ENCODE results near the gene VPS72.

The VPS72 gene

GRCh38 chr1:151175041-151175741 is 14.8 kb downstream of the VPS72 start:
- H3K27ac Mint-ChIP-seq (ENCODE audit: low read depth): peak overlapping the region; percentile 33
- ATAC-seq (replicated peaks; ENCODE audit: extremely low read depth, poor library complexity, severe bottlenecking): no peak
- H3K4me3 Mint-ChIP-seq: no peak overlapping the region
- no peaks in the 10 kb centered on the region for H3K27me3 Mint-ChIP-seq
- peaks cover 7% of the 10 kb centered on the region for H3K4me1 Mint-ChIP-seq
- peaks cover 48% of the 10 kb centered on the region for H3K36me3 Mint-ChIP-seq (ENCODE audit: insufficient read depth)
- no peak for DNase-seq (ENCODE audit: low spot score in 2 of 2)
- H3K9me3 Mint-ChIP-seq: no peaks in the 10 kb centered on the region

GRCh38 chr1:151171190-151171589 is 18.8 kb downstream of the VPS72 start:
- ATAC-seq (replicated peaks; ENCODE audit: extremely low read depth, poor library complexity, severe bottlenecking) (no peak), DNase-seq (ENCODE audit: low spot score in 2 of 2) (no peak)
- Mint-ChIP-seq H3K27me3 (no peaks in the 10 kb centered on the region), H3K9me3 (no peaks in the 10 kb centered on the region), H3K4me3 (no peak overlapping the region), H3K36me3 (ENCODE audit: insufficient read depth) (peaks cover 54% of the 10 kb centered on the region), H3K4me1 (peaks cover 19% of the 10 kb centered on the region), H3K27ac (ENCODE audit: low read depth) (no peak overlapping the region)

DNA sequence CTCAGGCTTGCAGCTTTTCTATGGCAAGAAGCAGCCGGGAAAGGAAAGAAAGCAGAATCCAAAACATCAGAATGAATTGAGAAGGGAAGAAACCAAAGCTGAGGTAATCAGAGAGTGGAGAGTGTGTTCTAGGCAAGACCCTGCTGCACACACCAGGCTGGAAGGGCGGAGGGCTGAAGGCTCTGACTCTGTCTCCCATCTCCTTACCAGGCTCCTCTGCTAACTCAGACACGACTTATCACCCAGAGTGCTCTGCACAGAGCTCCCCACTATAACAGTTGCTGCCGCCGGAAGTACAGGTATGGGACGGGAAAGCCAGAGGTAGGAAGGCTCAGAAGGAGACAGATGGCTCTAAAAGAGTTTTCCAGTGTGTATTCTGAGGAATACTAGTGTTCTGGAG is 22.9 kb downstream of the VPS72 start:
- DNase-seq (ENCODE audit: low spot score in 2 of 2): no peak
- Mint-ChIP-seq H3K27ac (ENCODE audit: low read depth) (peak overlapping the region; percentile 96), H3K9me3 (no peaks in the 10 kb centered on the region), H3K4me3 (peak overlapping the region; percentile 89), H3K27me3 (no peaks in the 10 kb centered on the region), H3K36me3 (ENCODE audit: insufficient read depth) (peaks cover 51% of the 10 kb centered on the region), H3K4me1 (peaks cover 40% of the 10 kb centered on the region)
- no peak for ATAC-seq (replicated peaks; ENCODE audit: extremely low read depth, poor library complexity, severe bottlenecking)

DNA sequence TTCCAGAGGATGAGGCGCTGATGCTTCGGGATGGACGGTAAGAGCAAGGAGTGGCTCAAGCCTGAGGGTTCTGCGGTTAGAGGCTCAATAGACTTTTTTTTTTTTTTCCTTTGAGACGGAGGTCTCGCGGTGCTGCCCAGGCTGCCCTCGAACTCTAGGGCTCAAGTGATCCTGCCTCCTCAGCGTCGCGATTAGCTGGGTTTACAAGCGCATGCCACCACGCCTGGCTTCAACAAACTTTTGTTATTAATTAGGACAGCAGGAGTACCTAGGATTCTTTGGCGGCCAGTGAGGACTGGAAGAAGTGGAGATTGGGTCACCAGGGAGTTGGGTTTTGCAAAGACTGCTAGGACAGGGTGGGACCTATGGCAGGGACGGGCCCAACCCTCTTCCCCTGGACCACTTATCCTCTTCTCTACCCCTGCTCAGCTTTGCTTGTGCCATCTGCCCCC is 23.5 kb downstream of the VPS72 start:
- Mint-ChIP-seq H3K4me3 (peak overlapping the region; percentile 89), H3K27me3 (no peaks in the 10 kb centered on the region), H3K4me1 (peaks cover 46% of the 10 kb centered on the region), H3K27ac (ENCODE audit: low read depth) (peak overlapping the region; percentile 96), H3K36me3 (ENCODE audit: insufficient read depth) (peaks cover 48% of the 10 kb centered on the region), H3K9me3 (no peaks in the 10 kb centered on the region)
- ATAC-seq (replicated peaks; ENCODE audit: extremely low read depth, poor library complexity, severe bottlenecking): no peak
- DNase-seq (ENCODE audit: low spot score in 2 of 2): no peak

DNA sequence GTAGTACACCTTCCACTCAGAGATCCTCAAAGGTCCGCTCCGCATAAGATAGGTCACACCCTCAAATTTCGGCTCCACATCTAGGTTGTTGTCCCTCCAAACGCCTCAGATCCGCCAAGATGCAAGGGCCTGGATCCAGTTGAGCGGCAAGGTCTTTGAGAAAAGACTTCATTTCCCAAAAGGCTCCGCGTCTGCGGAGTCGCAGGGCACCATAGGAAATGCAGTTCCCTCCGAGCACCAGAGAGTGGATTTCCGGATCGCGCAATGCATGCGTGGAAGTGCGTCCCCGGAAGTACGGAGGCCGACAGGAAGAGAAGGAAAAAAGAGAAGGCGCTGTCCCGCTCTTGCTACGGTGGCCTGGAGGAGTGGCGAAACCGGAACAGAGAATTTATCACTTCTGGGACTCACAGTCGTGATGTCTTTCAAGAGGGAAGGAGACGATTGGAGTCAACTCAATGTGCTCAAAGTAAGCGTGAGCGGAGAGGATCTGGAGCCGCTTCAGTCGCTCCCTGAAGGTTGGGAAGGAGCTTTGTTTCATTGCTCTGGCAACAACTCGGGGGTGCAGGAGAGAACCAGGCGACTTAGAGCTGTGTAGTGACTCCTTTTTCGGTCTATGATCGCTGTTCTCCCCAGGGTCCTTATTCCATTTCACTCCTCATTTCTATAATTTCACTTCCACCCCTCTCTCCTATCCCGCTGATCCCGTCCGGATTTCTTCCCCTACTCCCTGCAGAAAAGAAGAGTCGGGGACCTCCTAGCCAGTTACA is 24.1 kb downstream of the VPS72 start, which contains the start of the genes LYSMD1 and SCNM1:
TSS of gene LYSMD1 (minus strand) at position 165 of the 767 bp plus-strand sequence. CDS start 644 bp downstream, outside the sequence.
TSS of gene SCNM1 (plus strand) at position 407 of the 767 bp plus-strand sequence. CDS start at position 416, 9 bp downstream.
- DNase-seq (ENCODE audit: low spot score in 2 of 2) (peak; percentile 89 to 94), ATAC-seq (replicated peaks; ENCODE audit: extremely low read depth, poor library complexity, severe bottlenecking) (peak; percentile 97)
- peak within 1 kb of the TSS; percentile 89 for H3K4me3 Mint-ChIP-seq
- no peaks in the 10 kb centered on the region for H3K9me3 Mint-ChIP-seq
- H3K27me3 Mint-ChIP-seq: no peaks in the 10 kb centered on the region
- peak within 1 kb of the TSS; percentile 96 for H3K27ac Mint-ChIP-seq (ENCODE audit: low read depth)
- H3K36me3 Mint-ChIP-seq (ENCODE audit: insufficient read depth): peaks cover 49% of the 10 kb centered on the region
- H3K4me1 Mint-ChIP-seq: peaks cover 48% of the 10 kb centered on the region

DNA sequence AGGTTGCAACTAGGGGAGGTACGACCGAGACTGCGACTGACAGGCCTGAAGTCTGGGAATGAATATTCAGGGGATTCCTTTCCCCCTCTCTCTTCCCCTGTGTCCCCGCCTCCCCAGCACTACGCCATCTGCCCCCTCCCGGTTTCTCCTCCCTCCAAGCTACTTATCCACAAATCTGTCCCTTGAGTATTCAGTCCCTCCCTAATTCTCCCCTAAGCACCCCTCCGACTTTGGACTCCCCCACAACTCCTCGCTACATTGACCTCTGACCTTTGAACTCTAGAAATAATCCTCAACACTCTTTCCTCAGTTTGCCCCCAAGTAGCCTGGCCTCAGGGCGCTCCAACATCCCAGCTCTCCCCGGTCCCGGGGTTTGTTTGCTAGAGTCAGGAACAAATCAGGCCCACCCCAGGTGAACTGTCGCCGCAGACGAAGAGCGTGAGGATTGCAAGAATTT is 24.7 kb downstream of the VPS72 start:
- no peaks in the 10 kb centered on the region for H3K9me3 Mint-ChIP-seq
- H3K27me3 Mint-ChIP-seq: no peaks in the 10 kb centered on the region
- peaks cover 49% of the 10 kb centered on the region for H3K36me3 Mint-ChIP-seq (ENCODE audit: insufficient read depth)
- peak overlapping the region; percentile 96 for H3K27ac Mint-ChIP-seq (ENCODE audit: low read depth)
- peaks cover 48% of the 10 kb centered on the region for H3K4me1 Mint-ChIP-seq
- H3K4me3 Mint-ChIP-seq: peak overlapping the region; percentile 89
- DNase-seq (ENCODE audit: low spot score in 2 of 2): no peak
- peak; percentile 5 for ATAC-seq (replicated peaks; ENCODE audit: extremely low read depth, poor library complexity, severe bottlenecking)

DNA sequence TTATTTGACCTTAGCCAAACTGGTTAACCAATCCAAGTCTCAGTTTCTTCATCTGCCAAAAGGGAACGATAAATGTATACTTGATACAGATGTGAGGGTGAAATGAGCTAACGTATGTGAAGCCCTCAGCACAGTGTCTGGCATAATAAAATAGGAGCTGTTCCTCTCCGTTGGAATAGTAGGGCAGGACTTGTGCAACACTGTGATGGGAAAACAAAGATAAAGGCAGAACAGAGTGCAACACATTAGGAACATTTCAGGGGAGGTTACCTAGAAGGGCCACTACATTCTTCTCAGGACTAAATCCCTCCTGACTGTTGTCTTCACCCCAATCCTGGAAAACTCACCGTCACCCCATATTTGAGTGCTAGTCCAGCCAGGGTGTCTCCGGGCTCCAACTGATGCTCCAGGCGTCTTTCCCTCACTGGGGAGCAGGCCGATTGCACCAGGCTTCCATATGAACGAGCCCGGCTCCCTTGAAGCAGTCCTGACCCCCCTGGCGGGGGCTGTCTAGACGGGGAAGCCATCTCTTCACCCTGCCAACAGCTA is 25.2 kb downstream of the VPS72 start:
- H3K4me3 Mint-ChIP-seq: peak overlapping the region; percentile 89
- H3K27ac Mint-ChIP-seq (ENCODE audit: low read depth): peak overlapping the region; percentile 96
- no peaks in the 10 kb centered on the region for H3K9me3 Mint-ChIP-seq
- peaks cover 45% of the 10 kb centered on the region for H3K36me3 Mint-ChIP-seq (ENCODE audit: insufficient read depth)
- no peaks in the 10 kb centered on the region for H3K27me3 Mint-ChIP-seq
- ATAC-seq (replicated peaks; ENCODE audit: extremely low read depth, poor library complexity, severe bottlenecking) (no peak), DNase-seq (ENCODE audit: low spot score in 2 of 2) (no peak)
- peaks cover 50% of the 10 kb centered on the region for H3K4me1 Mint-ChIP-seq

DNA sequence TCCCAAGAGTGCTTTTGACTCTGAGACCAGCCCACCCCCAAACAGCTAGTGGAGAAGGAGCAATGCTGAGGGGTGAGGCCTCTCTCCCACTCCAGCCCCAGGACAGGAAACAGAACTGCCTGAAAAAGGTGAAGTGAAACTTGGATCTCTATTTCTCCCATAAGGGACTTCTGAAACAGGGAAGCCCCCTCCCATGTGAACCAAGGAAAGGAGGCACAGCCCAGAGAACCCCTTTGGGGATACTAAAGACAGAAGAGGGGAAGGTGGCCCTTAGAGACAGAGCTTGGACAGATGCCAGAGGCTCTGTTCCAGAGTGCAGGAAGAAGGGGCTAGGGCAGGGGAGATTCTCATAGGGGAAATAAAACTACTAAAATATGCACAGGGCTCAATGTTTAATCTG is 30.6 kb downstream of the VPS72 start:
- Mint-ChIP-seq H3K27ac (ENCODE audit: low read depth) (peak overlapping the region; percentile 71), H3K4me1 (peaks cover 58% of the 10 kb centered on the region), H3K36me3 (ENCODE audit: insufficient read depth) (peaks cover 20% of the 10 kb centered on the region), H3K27me3 (no peaks in the 10 kb centered on the region), H3K9me3 (no peaks in the 10 kb centered on the region), H3K4me3 (peak overlapping the region; percentile 93)
- DNase-seq (ENCODE audit: low spot score in 2 of 2) (no peak), ATAC-seq (replicated peaks; ENCODE audit: extremely low read depth, poor library complexity, severe bottlenecking) (no peak)

DNA sequence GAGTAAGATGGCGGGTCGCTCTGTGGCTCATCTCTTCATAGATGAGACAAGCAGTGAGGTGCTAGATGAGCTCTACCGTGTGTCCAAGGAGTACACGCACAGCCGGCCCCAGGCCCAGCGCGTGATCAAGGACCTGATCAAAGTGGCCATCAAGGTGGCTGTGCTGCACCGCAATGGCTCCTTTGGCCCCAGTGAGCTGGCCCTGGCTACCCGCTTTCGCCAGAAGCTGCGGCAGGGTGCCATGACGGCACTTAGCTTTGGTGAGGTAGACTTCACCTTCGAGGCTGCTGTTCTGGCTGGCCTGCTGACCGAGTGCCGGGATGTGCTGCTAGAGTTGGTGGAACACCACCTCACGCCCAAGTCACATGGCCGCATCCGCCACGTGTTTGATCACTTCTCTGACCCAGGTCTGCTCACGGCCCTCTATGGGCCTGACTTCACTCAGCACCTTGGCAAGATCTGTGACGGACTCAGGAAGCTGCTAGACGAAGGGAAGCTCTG is 31.2 kb downstream of the VPS72 start:
- H3K36me3 Mint-ChIP-seq (ENCODE audit: insufficient read depth): peaks cover 14% of the 10 kb centered on the region
- H3K9me3 Mint-ChIP-seq: no peaks in the 10 kb centered on the region
- no peaks in the 10 kb centered on the region for H3K27me3 Mint-ChIP-seq
- peak overlapping the region; percentile 91 for H3K27ac Mint-ChIP-seq (ENCODE audit: low read depth)
- peaks cover 58% of the 10 kb centered on the region for H3K4me1 Mint-ChIP-seq
- ATAC-seq (replicated peaks; ENCODE audit: extremely low read depth, poor library complexity, severe bottlenecking) (no peak), DNase-seq (ENCODE audit: low spot score in 2 of 2) (no peak)
- peak overlapping the region; percentile 93 for H3K4me3 Mint-ChIP-seq

DNA sequence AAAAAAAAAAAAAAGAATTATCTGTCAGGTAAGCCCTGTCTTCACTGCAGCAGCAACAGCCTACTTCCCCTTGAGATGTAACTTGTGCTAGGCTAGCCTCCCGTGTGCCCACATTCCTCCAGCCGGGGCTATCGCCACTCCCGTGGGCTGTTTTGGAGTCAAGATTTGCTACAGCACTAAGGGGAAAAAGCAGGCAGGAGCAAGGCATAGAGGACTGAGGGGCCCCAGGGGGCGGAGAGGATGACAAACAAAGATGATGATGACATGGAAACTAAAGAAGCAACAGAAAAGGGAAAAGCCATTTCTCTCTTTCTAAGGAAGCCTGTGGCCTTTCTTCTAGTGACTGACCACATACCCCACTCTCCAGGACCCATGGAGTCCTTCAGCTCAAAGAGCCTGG is 31.7 kb downstream of the VPS72 start:
- ATAC-seq (replicated peaks; ENCODE audit: extremely low read depth, poor library complexity, severe bottlenecking) (no peak), DNase-seq (ENCODE audit: low spot score in 2 of 2) (no peak)
- Mint-ChIP-seq H3K27me3 (no peaks in the 10 kb centered on the region), H3K36me3 (ENCODE audit: insufficient read depth) (peaks cover 13% of the 10 kb centered on the region), H3K4me1 (peaks cover 58% of the 10 kb centered on the region), H3K27ac (ENCODE audit: low read depth) (peak overlapping the region; percentile 91), H3K4me3 (peak overlapping the region; percentile 93), H3K9me3 (no peaks in the 10 kb centered on the region)

DNA sequence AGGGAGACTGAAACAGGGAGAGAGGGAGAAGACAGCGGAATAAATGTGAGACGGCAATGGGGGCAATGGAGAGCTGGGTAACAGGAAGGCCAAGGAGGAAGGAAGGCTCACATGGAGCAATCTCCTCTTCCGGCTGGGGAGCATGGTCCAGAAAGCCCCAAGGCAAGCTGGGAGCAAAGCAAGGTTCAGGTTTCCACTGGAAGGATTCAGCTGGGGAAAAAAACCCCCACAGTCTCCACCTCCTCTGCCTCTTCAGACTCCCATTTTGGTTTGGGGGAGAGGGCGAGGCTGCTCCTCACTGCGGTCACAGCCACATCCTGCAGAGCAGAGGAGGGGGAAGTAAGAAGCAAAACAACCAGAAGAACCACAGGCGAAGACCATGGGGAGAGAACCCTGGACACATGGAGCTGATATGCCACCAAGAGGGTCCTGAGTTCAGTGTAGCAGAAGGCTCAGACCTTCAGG is 32.9 kb downstream of the VPS72 start:
- H3K4me1 Mint-ChIP-seq: peaks cover 48% of the 10 kb centered on the region
- no peaks in the 10 kb centered on the region for H3K9me3 Mint-ChIP-seq
- ATAC-seq (replicated peaks; ENCODE audit: extremely low read depth, poor library complexity, severe bottlenecking) (peak; percentile 44), DNase-seq (ENCODE audit: low spot score in 2 of 2) (no peak)
- H3K36me3 Mint-ChIP-seq (ENCODE audit: insufficient read depth): peaks cover 13% of the 10 kb centered on the region
- peak overlapping the region; percentile 93 for H3K4me3 Mint-ChIP-seq
- H3K27ac Mint-ChIP-seq (ENCODE audit: low read depth): peak overlapping the region; percentile 91
- no peaks in the 10 kb centered on the region for H3K27me3 Mint-ChIP-seq

DNA sequence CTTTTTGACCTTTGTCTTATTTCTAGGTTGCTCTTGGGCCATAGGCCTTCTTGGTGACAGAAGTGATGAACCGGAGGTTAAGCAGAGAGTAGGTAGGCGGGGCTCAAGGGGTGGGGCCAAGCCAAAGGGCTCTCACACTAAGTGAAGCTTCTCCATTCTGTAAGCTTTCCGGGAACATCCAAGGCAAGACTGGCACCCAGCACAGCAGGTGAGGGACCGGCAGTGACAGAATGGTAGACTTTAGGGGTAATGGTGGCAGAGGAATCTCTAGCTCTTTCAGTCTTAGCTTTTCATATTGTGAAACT is 33.5 kb downstream of the VPS72 start, which contains the start of gene TNFAIP8L2:
TSS of gene TNFAIP8L2 (plus strand) at position 135 of the 305 bp plus-strand sequence. CDS start 2,049 bp downstream, outside the sequence.
- peaks cover 41% of the 10 kb centered on the region for H3K4me1 Mint-ChIP-seq
- no peaks in the 10 kb centered on the region for H3K9me3 Mint-ChIP-seq
- H3K36me3 Mint-ChIP-seq (ENCODE audit: insufficient read depth): peaks cover 13% of the 10 kb centered on the region
- ATAC-seq (replicated peaks; ENCODE audit: extremely low read depth, poor library complexity, severe bottlenecking) (peak; percentile 90), DNase-seq (ENCODE audit: low spot score in 2 of 2) (peak; percentile 40 to 46)
- peak within 1 kb of the TSS; percentile 93 for H3K4me3 Mint-ChIP-seq
- H3K27me3 Mint-ChIP-seq: no peaks in the 10 kb centered on the region
- H3K27ac Mint-ChIP-seq (ENCODE audit: low read depth): peak within 1 kb of the TSS; percentile 91
